ENCODE measurements around the gene PPP2R2C.

GRCh38 chr4:6270636-6271121 lies 201.7 kb downstream of the PPP2R2C start:
- TF ChIP-seq, protein P1, sequence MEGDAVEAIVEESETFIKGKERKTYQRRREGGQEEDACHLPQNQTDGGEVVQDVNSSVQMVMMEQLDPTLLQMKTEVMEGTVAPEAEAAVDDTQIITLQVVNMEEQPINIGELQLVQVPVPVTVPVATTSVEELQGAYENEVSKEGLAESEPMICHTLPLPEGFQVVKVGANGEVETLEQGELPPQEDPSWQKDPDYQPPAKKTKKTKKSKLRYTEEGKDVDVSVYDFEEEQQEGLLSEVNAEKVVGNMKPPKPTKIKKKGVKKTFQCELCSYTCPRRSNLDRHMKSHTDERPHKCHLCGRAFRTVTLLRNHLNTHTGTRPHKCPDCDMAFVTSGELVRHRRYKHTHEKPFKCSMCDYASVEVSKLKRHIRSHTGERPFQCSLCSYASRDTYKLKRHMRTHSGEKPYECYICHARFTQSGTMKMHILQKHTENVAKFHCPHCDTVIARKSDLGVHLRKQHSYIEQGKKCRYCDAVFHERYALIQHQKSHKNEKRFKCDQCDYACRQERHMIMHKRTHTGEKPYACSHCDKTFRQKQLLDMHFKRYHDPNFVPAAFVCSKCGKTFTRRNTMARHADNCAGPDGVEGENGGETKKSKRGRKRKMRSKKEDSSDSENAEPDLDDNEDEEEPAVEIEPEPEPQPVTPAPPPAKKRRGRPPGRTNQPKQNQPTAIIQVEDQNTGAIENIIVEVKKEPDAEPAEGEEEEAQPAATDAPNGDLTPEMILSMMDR (IDR thresholded peaks at IDR 0.05), result no peak
- TF ChIP-seq POLR2AphosphoS5 (IDR thresholded peaks at IDR 0.05), result no peak
- no peak for TF ChIP-seq POLR2A (IDR thresholded peaks at IDR 0.05)
- no peak for TF ChIP-seq EP300 (IDR thresholded peaks at IDR 0.05)
